ENCODE results near the gene TXNDC15. TPM values are rescaled to one million over a fixed set of nuclear protein-coding genes. Genes with fewer than 3 reads are reported as not detected.

TXNDC15 gene
- total and polyA plus RNA-seq, 2 donors (not counting 1 experiment from before 2014, with no cell fraction given): 65.9 to 132 TPM

- Histone ChIP-seq H2AFZ (ENCODE audit: low read length) (no peak overlapping the region), H4K20me1 (ENCODE audit: control insufficient read depth, extremely low read depth, insufficient read depth, low read length) (no peaks in the 10 kb centered on the region), H3K27me3 (ENCODE audit: control insufficient read depth, insufficient read depth, low read length) (no peaks in the 10 kb centered on the region), H3K9ac (ENCODE audit: insufficient read depth, low read length) (no peak overlapping the region), H3K4me1 (ENCODE audit: control insufficient read depth, extremely low read depth, insufficient read depth, low read length) (no peaks in the 10 kb centered on the region), H3K9me3 (ENCODE audit: control insufficient read depth, insufficient read depth, low read depth, low read length) (no peaks in the 10 kb centered on the region), H3K4me3 (replicated peaks in 1 of 4; ENCODE audit: control extremely low read depth in 1 of 4, insufficient read depth in 1 of 4, low read depth in 3 of 4, low read length in 4 of 4) (no peak overlapping the region), H3K27ac (ENCODE audit: insufficient read depth, low read length) (no peak overlapping the region), H3K36me3 (ENCODE audit: control insufficient read depth, insufficient read depth, low read length) (no peaks in the 10 kb centered on the region), H3K79me2 (ENCODE audit: control insufficient read depth, insufficient read depth, low read length) (no peaks in the 10 kb centered on the region), H3K4me2 (ENCODE audit: extremely low read depth, insufficient read depth, low read length) (no peak overlapping the region)
- DNase-seq (ENCODE audit: low read depth in 2 of 2): no peak
- TF ChIP-seq CTCF (conservative IDR thresholded peaks at IDR 0.05 in 1 of 2, IDR thresholded peaks at IDR 0.05 in 1 of 2; ENCODE audit: low read depth in 1 of 2, low read length in 2 of 2): no peak
- TF ChIP-seq EZH2 (IDR thresholded peaks at IDR 0.05; ENCODE audit: low read length, missing control alignments): no peak
Measured at GRCh38 chr5:134949316-134949715, 75.1 kb downstream of the TXNDC15 start.

Other genes starting within 250 kb of the TXNDC15 start
- gene SAR1B, start 241.5 kb upstream of the TXNDC15 start, total RNA-seq: 41.3 and 68.7 TPM in 2 replicates
- gene SAR1B, start 241.5 kb upstream of the TXNDC15 start, polyA plus RNA-seq: 102 and 106 TPM in 2 replicates
- 17.7 and 20.8 TPM in 2 replicates for gene SEC24A, start 225.6 kb upstream of the TXNDC15 start, total RNA-seq
- gene SEC24A, start 225.6 kb upstream of the TXNDC15 start, polyA plus RNA-seq: 39.3 and 52.6 TPM in 2 replicates
- gene CAMLG, start 135.8 kb upstream of the TXNDC15 start, total RNA-seq: 60.1 and 69.1 TPM in 2 replicates
- 27.4 and 39.3 TPM in 2 replicates for gene CAMLG, start 135.8 kb upstream of the TXNDC15 start, polyA plus RNA-seq
- 15.9 and 18.7 TPM in 2 replicates for gene DDX46, start 115.6 kb upstream of the TXNDC15 start, total RNA-seq
- 32.6 and 38.1 TPM in 2 replicates for gene DDX46, start 115.6 kb upstream of the TXNDC15 start, polyA plus RNA-seq
- gene C5orf24, start 28.4 kb upstream of the TXNDC15 start, total RNA-seq: 33.6 and 40.0 TPM in 2 replicates
- gene C5orf24, start 28.4 kb upstream of the TXNDC15 start, polyA plus RNA-seq: 45.2 and 71.3 TPM in 2 replicates
- 2.8 and 5.4 TPM in 2 replicates for gene PCBD2, start 30.8 kb downstream of the TXNDC15 start, total RNA-seq
- 3.8 and 6.6 TPM in 2 replicates for gene PCBD2, start 30.8 kb downstream of the TXNDC15 start, polyA plus RNA-seq
- gene CATSPER3, start 93.5 kb downstream of the TXNDC15 start, total RNA-seq: under 0.01 and 0.17 TPM in 2 replicates
- gene CATSPER3, start 93.5 kb downstream of the TXNDC15 start, polyA plus RNA-seq: 0.12 and 0.32 TPM in 2 replicates
- 1.8 and 3.1 TPM in 2 replicates for gene PITX1, start 159.9 kb downstream of the TXNDC15 start, total RNA-seq
- gene PITX1, start 159.9 kb downstream of the TXNDC15 start, polyA plus RNA-seq: 1.7 and 7.0 TPM in 2 replicates